Cardiac fibroblast (primary cell): ENCODE results near the gene KCNQ1.

Experiments
- DNase-seq, 2 donors: peaks; one replicate each; pipeline versions ENCODE4 v3.0.0 to v3.0.0-alpha.2; 2010; ENCODE audit warnings: low read depth in 2 of 2
- H3K4me3 ChIP-seq, 2 donors: replicated peaks in 1 of 2; 1 replicate in 1 of 2; 2 replicates in 1 of 2; pipeline ENCODE4 v1.5.1; 2011; ENCODE audit warnings: low read depth in 2 of 2, low read length in 2 of 2, mild to moderate bottlenecking in 2 of 2, moderate library complexity in 1 of 2
- CTCF ChIP-seq: IDR thresholded peaks from one replicate; pipeline ENCODE4 v1.5.1; 2011; ENCODE audit warnings: low read depth, mild to moderate bottlenecking, low read length, inconsistent platforms

KCNQ1 gene

GRCh38 chr11:2416765-2417164, 28.0 kb upstream of the KCNQ1 start:
- no peak for DNase-seq
- H3K4me3 ChIP-seq, result no peak overlapping the region
- no peak for TF ChIP-seq CTCF

DNA sequence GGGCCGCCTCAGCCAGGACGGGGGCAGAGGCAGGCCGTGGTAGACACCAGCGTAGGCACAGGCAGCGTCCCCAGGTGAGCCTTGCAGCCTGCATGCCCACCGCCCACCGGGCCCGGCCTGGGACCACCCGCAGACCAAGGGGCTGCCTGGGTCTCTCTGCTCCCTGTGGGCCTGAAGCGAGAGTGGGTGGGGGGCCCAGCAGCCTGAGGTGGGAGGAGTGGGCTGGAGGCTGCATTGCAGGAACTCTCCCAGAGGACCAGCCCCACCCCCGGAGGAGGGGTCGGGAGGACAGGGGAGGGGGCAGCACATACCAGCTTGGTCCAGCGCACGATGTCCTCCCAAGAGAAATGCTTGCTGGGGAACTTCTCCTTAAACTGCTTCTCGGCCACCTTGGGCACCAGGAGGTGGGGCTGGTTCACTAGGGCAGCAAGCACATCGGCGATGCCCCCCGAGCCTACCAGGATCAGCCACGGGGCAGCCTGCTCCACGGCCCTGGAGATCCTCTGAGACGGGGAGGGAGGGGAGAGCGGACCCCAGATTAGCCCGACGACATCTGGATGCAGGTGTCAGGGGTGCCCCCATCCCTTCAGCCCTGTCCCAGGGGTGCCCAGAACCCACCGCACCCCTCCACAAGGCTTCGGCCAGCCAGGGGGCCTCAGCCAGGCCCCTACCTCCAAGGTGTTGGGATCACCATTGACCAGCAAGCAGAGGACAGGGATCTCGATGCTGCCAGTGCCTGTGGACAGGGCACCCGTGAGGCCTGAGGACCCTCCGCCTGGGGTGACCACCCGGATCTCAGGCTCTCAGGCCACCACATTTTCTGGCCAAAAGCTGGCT, 26.7 kb upstream of the KCNQ1 start:
- no peak for DNase-seq
- TF ChIP-seq CTCF, result no peak
- H3K4me3 ChIP-seq, result no peak overlapping the region

DNA sequence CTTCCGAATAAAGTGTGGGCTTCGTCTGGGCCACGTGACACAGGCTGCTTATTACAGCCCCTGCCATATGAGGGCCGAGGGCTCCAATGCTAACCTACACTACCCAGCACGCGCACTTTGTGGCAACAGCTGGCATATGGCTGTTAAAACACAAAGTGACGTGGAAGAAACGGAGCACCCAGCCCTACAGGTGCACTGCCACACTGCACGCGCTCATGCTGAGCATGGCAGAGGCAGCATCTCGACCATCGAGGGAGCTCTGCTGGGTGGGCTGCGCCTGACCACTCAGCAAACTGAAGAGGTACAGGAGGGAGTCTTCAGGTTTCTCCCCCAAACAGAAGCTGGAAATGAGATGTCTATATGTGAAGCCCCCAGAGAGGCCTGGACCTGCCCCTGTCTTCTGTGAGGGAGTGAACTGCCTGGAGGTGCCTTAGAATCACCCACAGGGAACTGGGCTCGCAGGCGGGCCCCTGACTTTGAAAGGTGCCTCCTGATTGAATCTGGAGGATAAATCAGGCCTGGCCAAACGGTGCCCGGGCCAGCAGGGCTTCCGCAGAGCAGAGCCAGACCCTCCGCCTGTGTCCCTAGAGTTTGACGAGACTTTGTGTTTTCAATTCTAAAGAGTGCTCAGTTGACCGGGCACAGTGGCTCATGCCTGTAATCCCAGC, 26.0 kb upstream of the KCNQ1 start:
- TF ChIP-seq CTCF, result no peak
- DNase-seq, result no peak
- no peak overlapping the region for H3K4me3 ChIP-seq

DNA sequence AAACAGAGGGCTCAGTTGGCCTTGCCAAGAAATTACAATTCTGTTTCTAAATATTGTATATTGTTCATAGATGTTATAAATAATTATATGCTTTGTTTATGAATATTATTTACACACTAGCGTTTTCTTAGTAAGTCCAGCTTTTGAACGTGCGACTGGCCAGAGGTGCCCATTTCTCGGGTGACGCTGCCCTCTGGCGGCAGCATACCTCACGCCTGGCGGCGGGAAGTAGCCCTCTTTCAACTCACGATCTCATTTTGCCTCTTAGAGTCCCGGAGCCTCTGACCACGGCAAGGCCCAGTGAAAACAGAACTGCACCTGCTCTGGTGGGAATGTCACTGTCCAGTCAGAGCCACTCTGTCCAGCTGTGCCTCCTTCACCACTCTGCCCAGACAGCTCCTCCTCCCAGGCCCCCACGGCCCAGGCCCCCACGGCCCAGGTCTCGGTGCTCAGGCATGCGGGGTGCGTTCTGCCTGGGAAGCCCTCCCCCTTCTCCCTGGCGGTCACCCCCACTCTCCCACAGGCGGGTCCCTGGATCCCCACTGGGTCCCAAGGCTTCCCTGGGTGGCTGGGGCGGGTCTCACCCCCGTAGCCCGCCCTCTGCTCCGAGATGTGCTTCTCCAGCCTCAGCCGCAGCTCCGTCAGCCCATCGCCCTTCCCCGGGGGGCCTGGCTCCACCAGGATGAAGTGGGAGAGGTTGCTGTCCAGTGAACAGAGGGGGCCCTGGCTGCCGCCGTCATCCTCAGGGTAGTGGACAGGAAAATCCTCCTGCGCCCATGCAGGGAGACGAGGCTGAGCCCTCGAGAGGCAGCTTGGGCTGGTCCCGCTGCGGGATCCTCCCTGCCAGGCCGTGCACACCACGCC, 24.9 kb upstream of the KCNQ1 start:
- peak; percentile 90 for TF ChIP-seq CTCF
- no peak overlapping the region for H3K4me3 ChIP-seq
- DNase-seq, result peak; percentile 80 to 88

DNA sequence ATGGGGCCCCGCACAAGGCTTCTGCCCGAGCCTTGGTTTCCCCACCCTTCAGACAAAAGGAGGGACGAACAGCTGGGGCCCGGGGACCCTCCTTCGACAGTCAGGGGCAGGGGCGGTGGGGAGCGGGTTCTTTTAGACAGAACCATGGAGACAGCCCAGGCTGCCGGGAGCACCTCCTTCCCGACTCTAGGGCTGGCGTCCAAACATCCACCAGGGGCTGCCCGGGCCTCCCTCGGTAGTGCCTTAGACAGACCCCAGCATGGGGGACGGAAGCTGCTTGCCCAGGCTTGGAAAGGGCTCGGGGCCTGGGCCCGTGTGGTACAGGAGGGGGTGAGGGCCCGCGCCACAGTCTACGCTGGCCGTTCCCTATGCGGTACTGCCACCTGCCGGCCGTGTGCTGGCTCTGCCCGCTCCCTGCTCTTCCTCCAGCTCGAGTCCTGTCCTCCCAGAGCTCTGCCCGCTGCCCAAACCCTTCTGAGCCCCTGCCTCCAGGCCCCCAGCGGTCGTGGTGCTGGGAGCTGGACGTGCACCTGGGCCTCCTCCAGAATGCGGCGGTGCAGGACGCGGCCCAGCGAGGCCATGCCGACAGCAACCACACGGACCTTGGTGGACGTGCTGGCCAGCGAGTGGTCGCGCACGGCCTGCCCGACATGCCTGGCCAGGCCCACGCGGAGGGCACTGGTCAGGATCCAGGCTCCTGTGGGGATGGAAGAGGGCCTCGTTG, 24.1 kb upstream of the KCNQ1 start:
- H3K4me3 ChIP-seq, result no peak overlapping the region
- peak; percentile 67 to 74 for DNase-seq
- peak; percentile 92 for TF ChIP-seq CTCF
